Fibroblast of skin of right biceps (primary cell): Measurements from ENCODE around the gene CERS6.

Experiments used
- DNase-seq: peaks from one replicate; pipeline ENCODE4 v3.0.0-alpha.2; 2013

The CERS6 gene

GRCh38 chr2:168503901-168504300, 47.8 kb downstream of the CERS6 start:
- no peak for DNase-seq

- DNase-seq: no peak
Observed at GRCh38 chr2:168504323-168504722, 48.3 kb downstream of the CERS6 start.

DNA sequence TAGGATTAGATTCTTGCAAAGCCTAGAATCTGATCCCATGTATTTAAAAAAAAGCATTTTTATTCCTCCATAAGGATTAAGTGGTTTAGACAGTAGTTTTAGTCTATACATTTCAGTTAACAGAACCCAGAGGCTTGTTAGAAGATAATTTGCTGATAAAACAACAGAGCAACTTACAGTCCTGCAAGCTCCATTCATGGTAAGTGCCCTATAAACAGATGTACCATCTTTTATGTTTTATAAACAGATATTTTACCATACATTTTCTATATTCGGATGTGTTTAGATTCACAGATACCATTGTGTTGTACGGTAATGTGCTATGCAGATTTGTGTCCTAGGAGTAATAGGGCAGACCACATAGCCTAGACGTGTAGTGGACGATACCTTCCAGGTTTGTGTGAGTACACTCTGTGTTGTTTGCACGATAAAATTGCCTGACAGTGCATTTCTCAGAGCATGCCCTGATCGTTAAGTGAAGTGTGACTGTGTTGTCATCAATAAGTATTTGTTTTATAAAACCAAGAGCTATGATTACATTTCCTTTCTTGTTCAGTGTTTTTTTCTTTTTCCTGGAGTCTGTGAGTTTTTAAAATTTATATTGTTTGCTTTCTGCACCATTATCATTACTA, 54.2 kb downstream of the CERS6 start:
- no peak for DNase-seq

DNA sequence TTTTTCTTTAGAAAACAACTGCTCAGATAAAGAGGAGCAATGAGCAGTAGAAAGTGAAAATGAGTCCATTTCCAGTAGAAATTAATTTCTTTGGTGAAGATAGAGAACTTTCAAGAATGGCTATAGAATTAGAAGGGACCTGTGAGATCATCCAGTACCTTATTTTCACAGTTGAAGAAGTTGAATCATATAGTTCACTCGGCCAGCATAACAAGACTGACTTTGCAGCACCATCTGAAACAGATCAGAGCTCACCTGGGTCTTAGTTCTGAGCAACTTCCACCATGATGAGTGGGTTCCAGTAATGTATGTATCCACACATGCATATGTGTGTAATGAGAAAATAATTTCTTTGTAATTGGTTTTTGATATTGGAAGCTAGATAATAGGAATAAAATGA, 58.6 kb downstream of the CERS6 start:
- no peak for DNase-seq

DNA sequence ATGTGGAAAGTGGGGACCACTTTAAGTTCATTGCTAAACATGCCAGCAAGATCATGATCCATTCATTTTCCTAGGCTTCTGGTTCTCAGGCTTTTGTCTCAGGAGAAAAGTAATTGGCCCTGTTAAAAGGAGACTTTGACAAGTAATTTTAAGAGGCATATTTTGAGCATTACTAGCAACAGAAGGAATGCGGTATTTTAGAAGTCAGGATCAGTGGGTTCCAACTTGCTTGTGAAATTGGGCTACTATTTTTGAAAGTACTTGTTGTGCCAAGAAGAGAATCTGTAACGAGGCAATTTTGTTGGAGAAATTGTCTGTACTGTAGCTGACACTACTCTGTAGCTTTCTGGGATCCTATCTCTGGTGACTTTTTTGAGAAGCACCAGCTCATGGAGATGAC, 59.4 kb downstream of the CERS6 start:
- peak; percentile 90 for DNase-seq

DNA sequence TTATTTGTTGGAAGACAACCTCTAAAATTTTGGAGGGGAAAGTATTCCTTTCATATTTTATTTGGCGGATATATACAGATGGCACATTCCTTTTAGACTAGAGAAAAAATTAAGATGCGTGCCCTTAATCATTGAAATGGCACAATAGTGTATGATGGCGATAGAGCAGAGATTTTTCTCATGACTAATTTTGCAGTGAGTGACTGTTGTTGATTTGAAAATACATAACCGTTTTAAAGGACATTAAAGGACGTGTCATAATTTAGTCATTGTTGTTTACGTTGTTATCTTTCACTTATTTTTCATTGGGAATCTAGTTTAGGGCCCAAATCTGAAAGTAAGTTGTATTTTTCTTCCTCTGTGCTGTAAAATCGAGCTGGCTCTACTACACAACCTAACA, 61.7 kb downstream of the CERS6 start:
- peak; percentile 26 for DNase-seq

DNA sequence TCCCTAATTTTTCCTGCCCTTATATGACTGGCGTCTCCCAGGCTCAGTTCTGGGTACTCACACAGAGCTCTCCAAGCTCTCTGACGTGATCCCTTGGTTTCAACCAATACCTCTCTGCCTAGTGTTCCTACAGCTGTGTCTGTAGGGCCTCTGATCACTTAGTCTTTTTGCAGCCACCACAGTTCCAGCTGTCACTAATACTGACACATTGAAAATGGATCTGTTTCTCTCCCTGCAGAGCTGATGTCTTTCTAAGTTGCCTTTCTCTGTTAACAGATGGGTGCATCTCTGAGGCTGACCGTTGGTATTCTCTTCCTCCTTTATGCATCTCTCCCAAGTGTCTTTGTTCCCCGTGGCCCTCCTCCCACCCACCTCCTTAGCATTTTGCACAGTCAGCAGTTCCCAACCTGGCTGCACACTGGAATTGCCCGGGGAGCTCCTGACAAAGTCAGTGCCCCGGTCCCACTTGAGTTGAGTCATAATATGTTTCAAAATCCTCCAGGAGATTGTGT, 62.5 kb downstream of the CERS6 start:
- DNase-seq: peak; percentile 70

DNA sequence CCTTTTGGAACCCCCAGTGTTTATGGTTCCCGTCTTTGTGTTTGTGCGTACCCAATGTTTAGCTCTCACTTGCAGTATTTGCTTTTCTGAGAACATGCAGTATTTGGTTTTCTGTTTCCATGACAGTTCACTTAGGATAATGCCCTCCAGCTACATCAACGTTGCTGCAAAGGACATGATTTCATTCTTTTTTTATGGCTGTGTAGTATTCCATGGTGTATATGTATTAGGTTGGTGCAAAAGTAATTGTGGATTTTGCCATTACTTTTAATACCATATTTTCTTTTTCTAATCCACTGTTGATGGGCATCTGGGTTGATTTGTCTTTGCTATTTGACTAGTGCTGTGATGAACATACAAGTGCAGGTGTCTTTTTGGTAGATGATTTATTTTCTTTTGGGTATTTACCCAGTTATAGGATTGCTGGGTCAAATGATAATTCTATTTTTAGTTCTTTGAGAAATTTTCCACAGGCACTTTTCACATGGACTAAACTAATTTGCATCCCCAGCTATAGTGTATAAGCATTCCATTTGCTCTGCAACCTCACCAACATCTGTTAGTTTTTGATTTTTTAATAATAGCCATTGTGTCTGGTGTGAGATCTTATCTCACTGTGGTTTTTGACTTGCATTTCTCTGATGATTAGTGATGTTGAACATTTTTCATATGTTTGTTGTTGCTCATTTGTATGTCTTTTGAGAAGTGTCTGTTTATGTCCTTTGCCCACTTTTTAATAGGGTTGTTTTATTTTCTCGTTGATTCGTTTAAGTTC, 63.6 kb downstream of the CERS6 start:
- DNase-seq: peak; percentile 15

- DNase-seq: peak; percentile 46
Observed at GRCh38 chr2:168521053-168521741, 65.1 kb downstream of the CERS6 start.

DNA sequence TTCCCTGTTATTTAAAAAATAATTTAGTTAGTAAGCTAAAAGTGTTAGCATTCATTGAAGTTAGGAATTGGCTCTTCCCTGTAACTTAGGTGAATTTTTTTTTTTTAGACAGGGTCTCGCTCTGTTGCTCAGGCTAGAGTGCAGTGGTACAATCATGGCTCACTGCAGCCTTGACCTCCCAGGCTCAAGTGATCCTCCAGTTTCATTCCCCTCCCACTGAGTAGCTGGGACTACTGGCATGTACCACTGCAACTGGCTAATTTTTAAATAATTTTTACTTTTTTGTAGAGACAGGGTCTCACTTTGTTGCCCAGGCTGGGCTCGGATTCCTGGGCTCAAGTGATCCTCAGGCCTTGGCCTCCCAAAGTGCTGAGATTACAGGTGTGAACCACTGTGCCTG, 66.4 kb downstream of the CERS6 start:
- no peak for DNase-seq

DNA sequence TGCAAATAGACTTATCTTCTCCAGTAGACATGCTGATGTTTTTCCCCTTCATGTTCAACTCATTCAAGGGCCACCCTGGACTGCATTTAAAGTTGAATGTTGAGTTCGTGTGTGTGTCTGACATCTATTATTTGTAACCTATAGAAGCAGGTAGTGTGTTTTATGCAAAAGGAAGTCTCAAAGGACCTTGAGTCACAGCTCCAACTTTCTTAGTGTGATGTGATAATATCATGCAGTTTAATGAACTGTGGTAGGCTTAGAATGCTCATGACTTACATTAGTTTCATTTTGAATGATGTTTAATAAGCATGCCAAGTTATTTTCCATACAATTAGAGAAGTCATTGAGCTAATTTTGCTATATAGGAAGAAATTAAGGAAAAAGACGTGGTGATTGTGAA, 67.9 kb downstream of the CERS6 start:
- DNase-seq: no peak

DNA sequence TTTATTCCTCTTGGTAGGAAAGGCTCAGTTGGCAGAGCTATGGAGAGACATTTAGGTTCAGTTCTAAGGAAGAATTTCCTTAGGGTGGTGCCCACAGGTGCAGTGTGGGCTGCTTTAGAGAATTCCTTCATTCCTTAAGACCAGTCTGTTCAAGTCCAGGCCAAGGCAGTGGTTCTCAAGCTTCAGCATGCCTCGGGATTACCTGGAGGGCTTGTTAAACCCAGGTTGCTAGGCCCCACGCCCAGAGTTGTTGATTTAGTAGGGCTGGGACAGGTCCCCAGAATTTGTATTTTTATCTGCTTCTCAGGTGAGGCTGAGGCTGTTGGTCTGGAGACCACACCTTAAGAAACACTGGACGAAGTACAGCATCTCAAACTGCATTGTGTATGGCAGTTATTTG, 68.9 kb downstream of the CERS6 start:
- no peak for DNase-seq

DNA sequence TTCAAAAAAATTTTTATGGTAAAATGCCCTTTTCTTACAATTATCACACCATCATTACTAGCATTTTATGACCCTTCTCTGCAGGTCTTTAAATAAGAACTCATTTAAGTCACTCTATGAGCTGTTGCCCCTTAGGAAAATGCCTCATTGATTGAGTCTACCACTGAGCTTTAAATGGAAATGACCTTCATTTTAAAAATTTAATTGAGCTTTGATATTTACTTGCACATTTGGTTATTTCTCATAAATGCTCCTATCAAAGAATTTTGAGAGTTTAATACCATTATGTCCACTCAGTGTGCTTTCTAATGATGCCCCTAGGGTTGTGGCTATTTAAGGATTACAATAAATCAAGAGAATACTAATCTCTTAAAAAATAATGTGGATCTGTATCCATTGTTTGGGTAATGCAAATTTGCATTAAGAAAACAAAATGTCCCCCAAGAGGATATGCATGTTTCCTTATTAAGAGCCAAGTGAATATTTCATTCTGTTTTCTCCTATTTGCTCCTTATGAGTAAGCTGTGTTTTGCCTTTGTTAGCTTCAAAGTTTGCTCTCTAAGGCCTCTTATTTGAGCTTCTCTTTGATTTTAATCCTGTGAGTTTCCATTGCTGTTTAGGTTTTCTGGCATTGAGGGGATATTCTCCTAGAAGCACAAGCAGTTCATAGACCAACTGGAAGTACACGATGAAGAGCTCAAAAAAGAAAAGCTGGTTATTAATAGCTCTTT, 69.8 kb downstream of the CERS6 start:
- no peak for DNase-seq

GRCh38 chr2:168526641-168527040, 70.6 kb downstream of the CERS6 start:
- no peak for DNase-seq

- DNase-seq: no peak
Observed at GRCh38 chr2:168528016-168528415, 71.9 kb downstream of the CERS6 start.

DNA sequence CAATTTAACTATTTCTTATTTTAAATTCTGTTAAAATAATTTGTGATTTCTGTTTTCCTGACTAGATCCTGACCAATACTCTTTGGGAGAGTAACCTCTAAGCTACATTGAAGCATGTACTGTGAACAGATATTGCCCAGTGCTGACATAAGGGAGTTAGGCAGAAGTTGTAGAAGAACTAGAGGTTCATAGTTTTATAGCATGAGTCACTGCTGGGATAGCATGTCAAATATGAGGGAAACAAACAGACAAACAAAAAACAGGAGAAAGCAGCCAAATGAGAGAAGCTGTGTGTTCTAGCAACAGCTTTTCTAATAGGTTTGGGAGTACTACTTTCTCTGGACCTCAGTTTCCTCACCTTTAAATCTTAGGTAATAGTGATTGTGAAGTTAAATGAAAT, 72.4 kb downstream of the CERS6 start:
- peak; percentile 20 for DNase-seq

DNA sequence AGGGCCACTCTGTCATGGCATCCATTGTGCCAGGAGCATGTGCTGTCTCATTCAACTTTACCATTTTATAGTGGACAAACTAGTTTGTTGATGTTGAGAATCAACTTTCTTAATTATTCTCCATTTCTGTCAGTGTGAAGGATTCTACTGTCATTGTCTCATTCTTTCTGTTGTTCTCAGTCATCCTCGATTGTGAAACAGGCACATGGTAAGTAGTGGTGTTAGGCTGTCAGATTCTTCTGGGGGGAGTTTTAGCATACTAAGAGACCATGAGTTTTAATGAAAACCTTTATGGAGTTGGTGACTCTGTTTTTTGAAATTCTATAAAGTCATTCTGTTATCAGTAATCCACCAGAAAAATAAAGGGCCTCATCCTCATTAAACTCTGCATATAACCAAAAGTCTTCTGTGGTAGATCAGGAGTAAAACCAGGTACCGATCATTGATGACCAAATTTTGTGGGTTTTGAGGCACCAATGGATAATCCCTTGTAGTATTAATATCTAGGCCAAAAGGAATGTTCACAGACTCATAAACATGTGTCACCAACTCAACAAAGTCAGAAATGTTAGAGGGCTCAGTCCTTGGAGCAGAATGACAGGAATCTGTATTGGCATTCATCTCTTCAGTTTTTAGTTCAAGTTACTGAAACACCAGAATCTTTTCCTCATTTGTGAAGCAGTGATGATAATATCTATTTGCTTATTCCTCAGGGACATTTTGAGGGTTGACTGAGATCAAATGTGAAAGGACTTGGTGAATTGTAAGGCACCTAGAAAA, 73.2 kb downstream of the CERS6 start:
- peak; percentile 49 for DNase-seq

- peak; percentile 26 for DNase-seq
Observed at GRCh38 chr2:168529900-168530561, 74.0 kb downstream of the CERS6 start.

DNA sequence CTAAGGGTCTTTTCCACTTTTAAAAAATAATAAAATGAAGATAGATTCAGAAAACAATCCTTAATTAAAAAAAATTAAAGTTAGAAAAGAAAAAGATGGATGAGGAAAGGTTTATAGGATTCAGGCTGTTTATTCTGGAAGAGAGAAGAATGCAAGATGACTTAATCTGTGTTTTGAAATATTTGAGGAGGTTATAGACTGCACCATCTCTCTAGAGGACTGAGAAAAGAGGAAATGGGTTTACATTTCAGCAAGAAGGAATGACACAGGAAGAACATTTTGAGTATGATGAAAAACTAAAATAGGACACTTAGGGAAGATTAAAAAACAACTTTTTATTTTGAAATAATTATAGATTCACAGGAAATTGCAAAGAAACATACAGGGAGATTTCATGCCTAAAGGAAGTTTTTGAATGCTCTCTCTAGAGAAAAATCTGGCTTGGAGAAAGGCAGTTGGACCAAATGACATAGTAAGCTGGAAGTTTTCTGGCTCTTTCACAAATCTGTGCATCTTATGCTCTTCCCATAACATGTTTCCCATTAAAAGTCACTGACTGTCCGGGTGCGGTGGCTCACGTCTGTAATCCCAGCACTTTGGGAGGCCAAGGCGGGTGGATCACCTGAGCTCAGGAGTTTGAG, 75.0 kb downstream of the CERS6 start:
- peak; percentile 67 for DNase-seq

DNA sequence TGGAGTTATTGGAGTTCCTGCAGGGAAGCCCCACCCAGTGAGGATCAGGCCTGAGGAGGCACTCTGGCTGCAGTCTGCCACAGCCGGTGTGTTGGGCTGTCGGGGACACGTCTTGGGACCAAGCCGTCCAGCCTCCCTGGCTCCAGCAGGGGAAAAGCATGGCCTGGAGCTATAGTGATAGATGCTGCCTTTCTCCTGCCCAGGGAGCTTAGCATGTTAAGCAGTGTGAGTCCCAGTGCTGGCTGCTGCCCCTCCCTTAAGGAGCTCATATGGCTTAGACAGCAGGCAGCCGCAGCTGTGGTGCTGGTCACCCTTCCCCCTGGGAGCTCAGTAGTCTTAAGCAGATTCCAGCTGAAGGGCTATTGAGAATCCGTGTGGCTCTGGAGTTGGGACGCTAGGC, 78.9 kb downstream of the CERS6 start:
- DNase-seq: no peak

DNA sequence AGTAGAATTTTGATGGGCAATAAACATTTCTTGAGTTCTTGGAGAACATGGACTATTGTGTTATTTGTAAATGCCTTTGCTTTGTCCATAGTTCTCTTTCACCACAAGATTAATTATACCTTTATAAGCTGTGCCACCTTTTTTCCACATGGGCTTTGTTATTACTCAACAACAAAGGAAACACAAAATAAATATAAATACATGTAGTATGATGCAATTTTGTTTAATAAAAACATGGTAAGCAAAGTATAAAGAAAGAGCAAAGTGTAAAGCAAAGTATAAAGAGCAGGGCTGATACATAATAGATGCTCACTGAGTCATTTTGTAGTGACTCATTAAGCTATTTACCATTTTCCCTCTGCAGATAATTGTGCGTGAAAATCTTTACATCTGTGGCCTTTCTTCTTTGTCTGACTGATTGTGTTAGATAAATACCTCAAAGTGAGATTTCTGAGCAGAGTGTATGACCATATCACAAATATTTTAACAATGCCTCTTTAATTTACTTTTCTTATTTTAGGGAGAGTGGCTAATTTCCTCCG, 80.9 kb downstream of the CERS6 start:
- peak; percentile 62 for DNase-seq
